Endothelial cell (in vitro differentiated cells): ENCODE data around the gene TNFRSF1B. TPM values are rescaled to one million over a fixed set of nuclear protein-coding genes. Genes with fewer than 3 reads are reported as not detected.

Experiments used
- DNase-seq: peaks from one replicate; pipeline ENCODE4 v3.0.0; 2021; ENCODE audit warnings: low spot score
- H3K27ac Mint-ChIP-seq: one replicate; pipeline ENCODE4 v1.8.0; 2021; ENCODE audit warnings: mixed read lengths, inconsistent platforms; ENCODE audit not compliant: unreplicated experiment
- H3K27me3 Mint-ChIP-seq: one replicate; pipeline ENCODE4 v1.8.0; 2021; ENCODE audit warnings: mild to moderate bottlenecking, moderate library complexity, mixed read lengths, inconsistent platforms; ENCODE audit not compliant: unreplicated experiment
- H3K36me3 Mint-ChIP-seq: one replicate; pipeline ENCODE4 v1.8.0; 2021; ENCODE audit warnings: mild to moderate bottlenecking, low read depth, mixed read lengths, inconsistent platforms; ENCODE audit not compliant: unreplicated experiment
- H3K4me1 Mint-ChIP-seq: one replicate; pipeline ENCODE4 v1.8.0; 2021; ENCODE audit warnings: mild to moderate bottlenecking, mixed read lengths, inconsistent platforms; ENCODE audit not compliant: unreplicated experiment
- H3K4me3 Mint-ChIP-seq: one replicate; pipeline ENCODE4 v1.8.0; 2021; ENCODE audit warnings: mild to moderate bottlenecking, mixed read lengths, inconsistent platforms; ENCODE audit not compliant: unreplicated experiment
- H3K9me3 Mint-ChIP-seq: one replicate; pipeline ENCODE4 v1.8.0; 2021; ENCODE audit warnings: mixed read lengths, inconsistent platforms; ENCODE audit not compliant: unreplicated experiment
- CTCF ChIP-seq: fragments of 200-600 bp; sonication (generic); IDR thresholded peaks from one replicate; pipeline ENCODE4 v1.5.0; 2021; ENCODE audit warnings: antibody characterized with exemption; ENCODE audit not compliant: unreplicated experiment
- microRNA-seq: library from miRNA; unstranded; fragments of <30 nt; microRNA quantifications from one replicate; pipeline ENCODE4, GENCODE V29; 2020; ENCODE audit not compliant: unreplicated experiment
- total RNA-seq: library from RNA; stranded (reverse); fragmentation: NEBNext Ultra II Directional; extraction: Animal tissue kit (Norgen Biotek cat#: 25700); gene quantifications from one replicate; pipeline ENCODE4 v1.2.1, GENCODE V29; 2021; ENCODE audit not compliant: unreplicated experiment

TNFRSF1B gene
- total RNA-seq, 1 donor from 2014 or later = 142 TPM

- Mint-ChIP-seq H3K27ac (no peak overlapping the region), H3K36me3 (peaks cover 43% of the 10 kb centered on the region), H3K4me3 (no peak overlapping the region)
Observed at GRCh38 chr1:12249181-12249580, 82.4 kb downstream of the TNFRSF1B start.

GRCh38 chr1:12249748-12250147 is 83.0 kb downstream of the TNFRSF1B start:
- H3K36me3 Mint-ChIP-seq = peaks cover 40% of the 10 kb centered on the region

More at GRCh38 chr1:12249181-12249580, 82.4 kb downstream of the TNFRSF1B start:
- H3K4me1 Mint-ChIP-seq = no peaks in the 10 kb centered on the region
- TF ChIP-seq CTCF = no peak
- H3K27me3 Mint-ChIP-seq = no peaks in the 10 kb centered on the region
- no peak for DNase-seq
- H3K9me3 Mint-ChIP-seq = no peaks in the 10 kb centered on the region

GRCh38 chr1:12251442-12251841 is 84.7 kb downstream of the TNFRSF1B start:
- Mint-ChIP-seq H3K27ac (no peak overlapping the region), H3K4me3 (peak overlapping the region; percentile 26), H3K27me3 (no peaks in the 10 kb centered on the region), H3K36me3 (peaks cover 35% of the 10 kb centered on the region), H3K9me3 (no peaks in the 10 kb centered on the region), H3K4me1 (no peaks in the 10 kb centered on the region)
- TF ChIP-seq CTCF = no peak
- DNase-seq = no peak

More at GRCh38 chr1:12249748-12250147, 83.0 kb downstream of the TNFRSF1B start:
- Mint-ChIP-seq H3K27ac (no peak overlapping the region), H3K4me1 (no peaks in the 10 kb centered on the region), H3K9me3 (no peaks in the 10 kb centered on the region), H3K27me3 (no peaks in the 10 kb centered on the region), H3K4me3 (no peak overlapping the region)
- no peak for TF ChIP-seq CTCF
- no peak for DNase-seq

- Mint-ChIP-seq H3K4me3 (no peak overlapping the region), H3K36me3 (peaks cover 28% of the 10 kb centered on the region), H3K27ac (no peak overlapping the region), H3K27me3 (no peaks in the 10 kb centered on the region), H3K9me3 (no peaks in the 10 kb centered on the region), H3K4me1 (no peaks in the 10 kb centered on the region)
- TF ChIP-seq CTCF = no peak
- DNase-seq = no peak
Observed at GRCh38 chr1:12255913-12256312, 89.1 kb downstream of the TNFRSF1B start.

- no peak for DNase-seq
- no peaks in the 10 kb centered on the region for H3K4me1 Mint-ChIP-seq
- H3K36me3 Mint-ChIP-seq = peaks cover 37% of the 10 kb centered on the region
- no peak overlapping the region for H3K4me3 Mint-ChIP-seq
- no peaks in the 10 kb centered on the region for H3K9me3 Mint-ChIP-seq
- H3K27me3 Mint-ChIP-seq = no peaks in the 10 kb centered on the region
- no peak overlapping the region for H3K27ac Mint-ChIP-seq
- no peak for TF ChIP-seq CTCF
Observed at GRCh38 chr1:12258272-12258671, 91.5 kb downstream of the TNFRSF1B start.

Small RNA genes within 50 kb of the gene (microRNA-seq; reads per million reads assigned to microRNA genes)
- 1.9 reads per million, percentile 28 among the genes with 10 or more reads in this experiment for gene MIR4632
- gene MIR7846 = 0.49 reads per million

Other genes with a start within 250 kb of the TNFRSF1B start
- 38.0 TPM for gene KIAA2013, start 240.6 kb upstream of the TNFRSF1B start, total RNA-seq
- 173 TPM for gene PLOD1, start 232.3 kb upstream of the TNFRSF1B start, total RNA-seq
- gene MFN2, start 186.5 kb upstream of the TNFRSF1B start, total RNA-seq = 59.4 TPM
- 49.9 TPM for gene MIIP, start 147.5 kb upstream of the TNFRSF1B start, total RNA-seq
- gene TNFRSF8, start 103.7 kb upstream of the TNFRSF1B start, total RNA-seq = 1.9 TPM
- gene VPS13D, start 63.0 kb downstream of the TNFRSF1B start, total RNA-seq = 37.8 TPM